COLO668 (cell line): ENCODE results near the gene AQP3.
"Not testable (repeated sequence)": the region's sequence is repeated elsewhere in the genome, so short reads cannot be mapped to it uniquely, and the experiment has no call there.

Experiments used
- DNase-seq: peaks from one replicate; lab custom pipeline; 2025; ENCODE audit not compliant: unreplicated experiment; lab: John Stamatoyannopoulos, UW

The AQP3 gene

DNA sequence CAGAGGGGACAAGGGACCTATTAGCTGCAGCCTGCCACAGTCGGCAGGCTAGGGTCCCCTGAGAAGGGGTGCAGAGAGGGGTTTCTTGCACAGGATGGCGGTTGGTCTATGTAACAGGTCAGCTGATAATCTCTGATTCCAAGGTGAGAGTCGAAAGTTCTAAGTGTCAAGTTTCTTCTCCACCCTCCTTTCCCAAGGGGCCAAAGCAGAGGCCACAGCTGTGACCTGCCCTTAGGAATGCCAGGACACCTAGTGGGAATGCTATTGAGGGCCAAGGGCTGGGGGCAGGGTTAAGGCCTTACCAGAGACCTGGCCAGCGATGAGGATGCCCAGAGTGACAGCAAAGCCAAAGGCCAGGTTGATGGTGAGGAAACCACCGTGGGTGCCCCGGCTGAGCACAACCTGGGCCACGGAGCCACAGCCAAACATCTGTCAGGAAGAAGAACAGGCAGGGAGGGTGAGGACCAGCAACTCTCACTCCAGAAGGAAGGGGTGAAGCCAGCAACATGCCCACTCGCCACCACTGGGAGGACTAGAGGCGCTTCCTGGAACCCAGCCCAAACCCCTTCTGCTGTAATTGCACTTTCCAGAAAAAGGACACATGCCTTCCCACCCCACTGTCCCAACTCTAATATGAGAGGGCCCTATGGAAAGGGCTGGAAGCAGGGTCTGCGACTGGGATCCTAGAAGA is 3.8 kb downstream of the AQP3 start:
- no peak for DNase-seq

DNA sequence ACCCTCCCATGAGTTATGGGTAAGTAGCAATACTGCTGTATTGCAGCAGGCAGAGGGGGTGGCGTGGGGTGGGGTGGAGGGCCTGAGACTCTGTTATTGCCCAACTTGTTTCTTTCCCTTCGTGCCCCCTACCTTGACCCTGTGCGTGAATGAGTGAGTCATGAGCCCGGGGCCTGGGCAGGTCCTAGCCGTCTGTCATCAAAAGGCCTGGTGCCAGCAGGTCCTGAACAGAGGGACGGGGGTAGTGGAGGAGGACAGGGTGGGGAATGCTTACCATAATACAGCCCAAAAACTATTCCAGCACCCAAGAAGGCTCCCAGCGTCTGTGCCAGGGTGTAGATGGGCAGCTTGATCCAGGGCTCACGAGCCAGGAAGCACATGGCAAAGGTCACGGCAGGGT is 4.3 kb downstream of the AQP3 start:
- DNase-seq, result no peak

GRCh38 chr9:33442125-33442524 is 5.3 kb downstream of the AQP3 start:
- no peak for DNase-seq

GRCh38 chr9:33440609-33441008 is 6.8 kb downstream of the AQP3 start:
- no peak for DNase-seq

DNA sequence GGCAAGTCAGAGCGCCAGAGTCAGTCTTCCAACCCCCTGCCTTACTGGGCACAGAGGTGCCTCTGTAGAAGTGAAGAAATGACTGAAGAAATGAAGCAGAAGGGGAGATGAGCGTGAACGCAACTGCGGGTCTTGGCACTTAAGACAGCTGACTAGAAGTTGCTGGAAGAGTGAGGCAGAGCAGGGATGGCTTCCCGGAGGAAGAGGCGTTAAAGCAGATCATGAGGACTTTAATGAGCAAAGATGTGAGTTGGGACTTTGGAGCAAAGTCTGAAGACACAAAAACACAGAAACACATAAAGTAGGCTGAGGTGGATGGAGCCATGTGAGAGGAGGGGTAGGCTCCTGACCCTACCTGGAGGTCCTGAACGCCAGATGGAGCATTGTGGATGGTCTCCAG is 7.2 kb downstream of the AQP3 start:
- DNase-seq, result no peak

- no peak for DNase-seq
These were observed 7.7 kb downstream of the AQP3 start for GRCh38 chr9:33439731-33440130.

GRCh38 chr9:33438926-33439680 is 8.3 kb downstream of the AQP3 start:
- DNase-seq, result no peak

- DNase-seq, result no peak
These were observed 9.5 kb downstream of the AQP3 start for GRCh38 chr9:33437898-33438297.

DNA sequence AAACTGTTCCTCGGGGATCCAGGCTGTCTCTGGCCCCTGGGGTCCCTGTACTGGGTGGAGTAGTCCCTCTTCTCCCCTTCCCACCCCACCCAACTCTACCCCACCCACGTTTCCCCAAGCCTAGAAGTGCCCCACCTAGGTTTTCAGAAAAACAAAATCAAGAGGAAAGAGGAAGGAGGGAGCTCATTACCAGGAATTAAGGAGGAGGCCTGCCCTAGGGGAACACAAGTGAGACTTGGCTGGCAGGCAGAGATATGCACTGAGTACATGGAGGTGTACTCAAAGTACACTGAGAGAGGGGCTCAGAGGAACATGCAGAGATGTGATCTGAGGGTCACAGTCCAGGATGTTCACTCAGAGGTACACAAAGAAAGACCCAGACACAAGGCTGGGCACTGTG is 10.2 kb downstream of the AQP3 start:
- DNase-seq, result no peak

GRCh38 chr9:33436445-33436844 is 10.9 kb downstream of the AQP3 start:
- DNase-seq, result no peak

GRCh38 chr9:33435821-33436277 is 11.5 kb downstream of the AQP3 start:
- no peak for DNase-seq

GRCh38 chr9:33434317-33435105 is 12.9 kb downstream of the AQP3 start:
- no peak for DNase-seq

DNA sequence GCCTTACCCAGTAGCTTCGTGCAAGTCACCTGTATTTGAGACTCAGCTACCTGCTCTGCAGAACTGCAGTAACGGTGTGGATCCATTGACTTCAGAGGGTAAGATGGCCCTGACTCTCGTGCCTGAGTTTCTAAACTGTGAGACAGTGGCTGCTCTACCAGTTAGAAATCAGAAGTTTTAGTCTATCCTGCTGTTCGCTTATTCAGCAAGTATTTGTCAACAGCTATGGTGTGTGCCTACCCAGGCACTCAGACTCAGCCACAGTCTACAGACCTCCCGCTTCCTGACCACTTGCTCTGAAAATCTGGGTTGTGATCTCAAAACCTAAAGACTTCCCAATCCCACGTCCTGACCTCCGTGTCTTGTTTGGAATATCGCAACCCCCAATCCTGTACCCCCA is 13.5 kb downstream of the AQP3 start:
- DNase-seq, result no peak

- DNase-seq, result no peak
These were observed 16.0 kb downstream of the AQP3 start for GRCh38 chr9:33431420-33431819.

- no peak for DNase-seq
These were observed 16.5 kb downstream of the AQP3 start for GRCh38 chr9:33430942-33431341.

- DNase-seq, result no peak
These were observed 18.0 kb downstream of the AQP3 start for GRCh38 chr9:33429256-33429985.

DNA sequence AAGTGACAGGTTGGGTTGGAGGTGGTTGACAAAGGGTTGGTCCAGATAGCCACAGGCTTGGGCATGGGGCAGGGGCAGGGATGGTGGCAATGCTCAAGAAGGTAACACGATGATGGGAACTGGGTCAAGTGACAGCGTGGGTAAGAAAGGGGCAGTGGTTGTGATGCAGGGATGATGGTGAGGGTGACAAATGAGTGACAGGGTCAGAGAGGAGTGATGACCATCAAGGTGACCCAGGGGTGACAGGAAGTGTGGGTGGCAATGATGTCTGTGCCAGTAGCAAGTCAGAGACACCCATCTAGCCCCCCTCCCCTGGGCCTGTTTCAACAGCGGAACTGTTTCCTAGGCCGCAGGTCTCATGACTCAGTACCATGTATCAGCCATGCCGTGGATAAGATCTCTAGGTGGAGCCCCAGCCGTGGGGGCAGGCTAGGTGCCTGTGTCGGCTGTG is 20.5 kb downstream of the AQP3 start:
- DNase-seq, result no peak

DNA sequence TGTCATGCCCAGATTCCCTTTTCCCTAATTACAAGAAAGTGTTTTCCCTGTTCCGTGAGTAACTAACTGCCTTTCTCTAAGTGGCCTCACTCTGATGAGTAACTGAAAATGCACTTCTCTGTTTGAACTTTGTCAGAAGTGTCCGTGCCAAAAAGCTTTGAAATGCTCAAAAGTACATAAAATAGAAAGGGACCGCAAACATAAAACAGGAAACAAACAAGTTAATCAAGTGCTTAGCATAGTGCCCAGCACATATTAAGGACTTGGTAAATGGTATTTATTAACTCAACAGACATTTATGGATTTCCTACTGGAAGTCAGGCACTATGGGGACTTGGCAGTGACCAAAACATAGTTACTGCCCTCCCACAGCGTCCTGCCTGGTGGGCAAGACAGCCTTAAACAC is 22.3 kb downstream of the AQP3 start:
- no peak for DNase-seq

- DNase-seq, result not testable (repeated sequence)
These were observed 22.9 kb downstream of the AQP3 start for GRCh38 chr9:33424492-33424891.

DNA sequence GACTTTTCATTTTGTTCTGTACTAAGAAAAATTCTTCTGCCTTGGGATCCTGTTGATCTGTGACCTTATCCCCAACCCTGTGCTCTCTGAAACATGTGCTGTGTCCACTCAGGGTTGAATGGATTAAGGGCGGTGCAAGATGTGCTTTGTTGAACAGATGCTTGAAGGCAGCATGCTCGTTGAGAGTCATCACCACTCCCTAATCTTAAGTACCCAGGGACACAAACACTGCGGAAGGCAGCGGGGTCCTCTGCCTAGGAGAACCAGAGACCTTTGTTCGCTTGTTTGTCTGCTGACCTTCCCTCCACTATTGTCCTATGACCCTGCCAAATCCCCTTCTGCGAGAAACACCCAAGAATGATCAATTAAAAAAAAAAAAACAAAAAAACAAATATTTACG is 23.4 kb downstream of the AQP3 start:
- not testable (repeated sequence) for DNase-seq

GRCh38 chr9:33419708-33420303 is 27.6 kb downstream of the AQP3 start:
- no peak for DNase-seq
